SH-SY5Y (cell line): ENCODE data around the gene FAM174B.

ENCODE experiments used
- GATA2 ChIP-seq: IDR thresholded peaks from 2 replicates; pipeline ENCODE4 v1.6.1; 2011; ENCODE audit warnings: mild to moderate bottlenecking, low read depth, low read length
- GATA3 ChIP-seq: IDR thresholded peaks from 2 replicates; pipeline ENCODE4 v1.6.1; 2011; ENCODE audit warnings: low read depth, mild to moderate bottlenecking, low read length, moderate library complexity

DNA sequence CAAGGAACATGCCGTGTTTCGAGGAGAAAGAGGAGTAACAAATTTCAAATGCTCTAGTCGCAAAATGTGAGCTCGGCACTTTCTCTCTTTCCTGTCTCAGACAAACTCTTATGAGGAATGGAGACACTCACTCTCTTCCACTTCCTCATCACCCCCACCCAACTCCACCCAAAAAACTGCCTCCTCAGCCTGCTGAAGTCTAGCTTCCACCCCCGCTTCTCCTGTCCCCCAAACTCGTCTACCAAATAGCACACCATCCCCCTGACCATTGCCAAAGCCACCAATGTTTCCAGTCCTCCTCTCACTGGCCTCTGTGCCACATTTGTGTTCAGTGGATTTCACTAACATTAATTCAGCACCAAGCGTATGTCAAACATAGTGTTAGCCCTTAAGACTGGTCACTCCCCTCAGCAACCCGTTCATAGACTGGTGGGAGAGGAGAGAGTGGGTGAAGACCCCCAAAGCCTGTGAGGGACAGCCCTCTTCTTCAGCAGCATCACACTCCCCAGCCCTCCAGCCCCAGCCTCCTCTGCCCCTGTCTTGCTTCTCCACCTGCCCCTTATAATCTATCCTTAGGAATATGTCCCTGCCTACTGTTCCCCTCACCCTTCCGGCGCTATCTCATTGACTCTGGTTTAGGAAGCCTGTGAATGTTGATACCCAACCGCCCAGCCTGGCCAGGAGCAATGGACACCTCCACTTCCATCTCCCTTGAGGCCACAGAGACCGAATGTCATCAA, 77.3 kb downstream of the FAM174B start:
- TF ChIP-seq GATA3 = no peak
- no peak for TF ChIP-seq GATA2
